Measurements from ENCODE around the gene CDC42BPA. TPM values are rescaled to one million over a fixed set of nuclear protein-coding genes. Genes with fewer than 3 reads are reported as not detected.

Gene CDC42BPA
- total and polyA plus RNA-seq, 3 donors from 2014 or later = 39.9 to 109 (median 105) TPM

DNA sequence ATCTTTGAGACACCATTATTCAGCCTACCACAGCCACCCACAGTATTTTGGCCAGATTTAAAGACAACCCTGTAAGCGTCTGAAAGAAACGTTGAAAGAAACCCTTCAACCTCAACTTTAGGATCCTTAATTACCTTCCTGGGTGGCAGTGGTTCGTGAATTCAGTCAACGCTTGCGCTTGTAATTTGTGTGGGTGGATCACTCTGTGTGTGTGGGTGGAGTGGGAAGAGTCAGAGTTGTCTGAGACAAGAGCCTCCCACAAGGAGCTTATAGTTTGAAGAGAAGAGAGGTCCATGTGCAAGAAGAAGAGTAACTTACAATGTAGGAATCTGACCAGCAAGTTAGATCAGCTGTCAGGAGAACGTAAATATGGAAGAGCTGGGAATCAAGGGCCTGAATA, 369.8 kb downstream of the CDC42BPA start:
- intact Hi-C loops (cut with DNase I; ENCODE audit: low total_unique reads) = no loop called here
- no peaks in the 10 kb centered on the region for H3K4me1 ChIP-seq
- TF ChIP-seq, protein P1, sequence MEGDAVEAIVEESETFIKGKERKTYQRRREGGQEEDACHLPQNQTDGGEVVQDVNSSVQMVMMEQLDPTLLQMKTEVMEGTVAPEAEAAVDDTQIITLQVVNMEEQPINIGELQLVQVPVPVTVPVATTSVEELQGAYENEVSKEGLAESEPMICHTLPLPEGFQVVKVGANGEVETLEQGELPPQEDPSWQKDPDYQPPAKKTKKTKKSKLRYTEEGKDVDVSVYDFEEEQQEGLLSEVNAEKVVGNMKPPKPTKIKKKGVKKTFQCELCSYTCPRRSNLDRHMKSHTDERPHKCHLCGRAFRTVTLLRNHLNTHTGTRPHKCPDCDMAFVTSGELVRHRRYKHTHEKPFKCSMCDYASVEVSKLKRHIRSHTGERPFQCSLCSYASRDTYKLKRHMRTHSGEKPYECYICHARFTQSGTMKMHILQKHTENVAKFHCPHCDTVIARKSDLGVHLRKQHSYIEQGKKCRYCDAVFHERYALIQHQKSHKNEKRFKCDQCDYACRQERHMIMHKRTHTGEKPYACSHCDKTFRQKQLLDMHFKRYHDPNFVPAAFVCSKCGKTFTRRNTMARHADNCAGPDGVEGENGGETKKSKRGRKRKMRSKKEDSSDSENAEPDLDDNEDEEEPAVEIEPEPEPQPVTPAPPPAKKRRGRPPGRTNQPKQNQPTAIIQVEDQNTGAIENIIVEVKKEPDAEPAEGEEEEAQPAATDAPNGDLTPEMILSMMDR (IDR thresholded peaks at IDR 0.05) = no peak
- TF ChIP-seq POLR2A (IDR thresholded peaks at IDR 0.05) = no peak
- DNase-seq = no peak
- no peaks in the 10 kb centered on the region for H3K36me3 ChIP-seq (ENCODE audit: low read depth, missing control alignments)
- no peak overlapping the region for H3K4me3 ChIP-seq
- H3K27me3 ChIP-seq = no peaks in the 10 kb centered on the region
- H3K27ac ChIP-seq = no peak overlapping the region
- 91 to 96% methylated on average over 6 of the region's 6 CpGs for WGBS, 2 donors
- H3K9me3 ChIP-seq = no peaks in the 10 kb centered on the region

DNA sequence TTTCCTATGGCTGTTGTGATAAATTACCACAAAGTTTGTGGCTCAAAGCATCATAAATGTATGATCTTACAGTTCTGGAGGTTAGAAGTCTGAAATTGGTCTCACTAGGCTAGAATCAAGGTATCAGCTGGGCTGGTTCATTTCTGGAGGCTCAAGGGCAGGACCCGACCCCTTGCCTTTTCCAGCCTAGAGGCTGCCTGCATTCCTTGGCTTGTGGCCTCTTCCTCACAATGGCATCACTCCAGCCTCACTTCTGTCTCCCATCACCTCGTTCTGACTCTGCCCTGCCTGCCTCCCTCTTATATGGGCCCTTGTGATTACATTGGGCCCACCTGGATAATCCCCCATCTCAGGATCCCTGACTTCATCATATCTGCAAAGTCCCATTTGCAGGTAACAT, 370.2 kb downstream of the CDC42BPA start:
- no peaks in the 10 kb centered on the region for H3K4me1 ChIP-seq
- WGBS, 2 donors = 92% methylated on average over 2 of the region's 2 CpGs
- no peak overlapping the region for H3K4me3 ChIP-seq
- no peaks in the 10 kb centered on the region for H3K27me3 ChIP-seq
- intact Hi-C loops (cut with DNase I; ENCODE audit: low total_unique reads) = no loop called here
- no peak overlapping the region for H3K27ac ChIP-seq
- no peaks in the 10 kb centered on the region for H3K9me3 ChIP-seq
- DNase-seq = no peak
- TF ChIP-seq, protein P1 (IDR thresholded peaks at IDR 0.05) = no peak
- no peak for TF ChIP-seq POLR2A (IDR thresholded peaks at IDR 0.05)
- no peaks in the 10 kb centered on the region for H3K36me3 ChIP-seq (ENCODE audit: low read depth, missing control alignments)

DNA sequence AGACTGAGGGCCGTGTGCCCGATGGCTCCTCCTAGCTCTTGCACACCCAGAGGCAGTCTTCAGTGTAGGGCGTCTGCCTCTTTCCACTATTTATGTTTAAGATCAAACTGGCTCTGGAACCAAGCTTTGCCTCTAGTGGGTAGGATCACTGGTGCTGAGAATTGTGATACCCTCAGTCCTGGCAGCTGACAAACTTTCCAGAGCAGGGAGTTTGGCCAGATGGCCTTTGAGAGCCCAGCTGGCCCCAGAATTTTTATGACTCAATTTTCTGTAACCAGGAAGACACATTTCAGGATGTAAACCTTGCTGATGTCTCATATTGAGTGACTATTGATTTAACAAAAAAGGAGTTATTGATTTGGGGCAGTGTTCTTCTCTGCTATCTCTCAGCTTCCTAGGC, 371.5 kb downstream of the CDC42BPA start:
- peaks cover 6% of the 10 kb centered on the region for H3K4me1 ChIP-seq

DNA sequence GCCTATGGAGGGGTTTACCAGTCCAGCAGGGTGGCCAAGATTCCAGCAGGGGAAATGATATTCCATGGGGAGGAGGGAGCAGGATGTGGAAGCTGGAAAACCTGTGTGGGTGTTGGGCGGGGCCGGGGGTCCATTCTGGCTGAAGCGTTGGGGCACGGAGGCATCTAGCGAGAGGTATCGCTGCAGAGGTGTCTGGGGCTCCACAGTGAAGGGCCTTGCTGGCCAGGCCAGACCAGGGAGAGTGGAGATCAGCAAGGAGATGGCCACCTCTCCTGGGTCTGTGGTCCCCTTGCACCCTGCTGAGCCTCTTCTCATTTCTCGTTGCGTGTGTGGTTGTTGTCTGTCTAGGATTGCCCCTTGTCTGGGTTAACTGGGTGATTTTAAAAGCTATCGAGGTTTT, 372.0 kb downstream of the CDC42BPA start:
- TF ChIP-seq, protein P1 (IDR thresholded peaks at IDR 0.05) = no peak
- TF ChIP-seq POLR2A (IDR thresholded peaks at IDR 0.05) = no peak
- Histone ChIP-seq H3K27ac (no peak overlapping the region), H3K4me1 (peaks cover 12% of the 10 kb centered on the region), H3K9me3 (no peaks in the 10 kb centered on the region), H3K27me3 (no peaks in the 10 kb centered on the region), H3K4me3 (no peak overlapping the region), H3K36me3 (ENCODE audit: low read depth, missing control alignments) (no peaks in the 10 kb centered on the region)
- WGBS, 2 donors = 92 to 94% methylated on average over 9 of the region's 9 CpGs
- no peak for DNase-seq
- intact Hi-C loops (cut with DNase I; ENCODE audit: low total_unique reads) = no loop called here

More for the DNA sequence above, 371.5 kb downstream of the CDC42BPA start:
- DNase-seq = no peak
- Histone ChIP-seq H3K4me3 (no peak overlapping the region), H3K27ac (no peak overlapping the region), H3K9me3 (no peaks in the 10 kb centered on the region), H3K27me3 (no peaks in the 10 kb centered on the region), H3K36me3 (ENCODE audit: low read depth, missing control alignments) (no peaks in the 10 kb centered on the region)
- TF ChIP-seq, protein P1 (IDR thresholded peaks at IDR 0.05) = no peak
- TF ChIP-seq POLR2A (IDR thresholded peaks at IDR 0.05) = no peak
- WGBS, 2 donors = 91 to 96% methylated on average over 3 of the region's 3 CpGs
- intact Hi-C loops (cut with DNase I; ENCODE audit: low total_unique reads) = no loop called here

DNA sequence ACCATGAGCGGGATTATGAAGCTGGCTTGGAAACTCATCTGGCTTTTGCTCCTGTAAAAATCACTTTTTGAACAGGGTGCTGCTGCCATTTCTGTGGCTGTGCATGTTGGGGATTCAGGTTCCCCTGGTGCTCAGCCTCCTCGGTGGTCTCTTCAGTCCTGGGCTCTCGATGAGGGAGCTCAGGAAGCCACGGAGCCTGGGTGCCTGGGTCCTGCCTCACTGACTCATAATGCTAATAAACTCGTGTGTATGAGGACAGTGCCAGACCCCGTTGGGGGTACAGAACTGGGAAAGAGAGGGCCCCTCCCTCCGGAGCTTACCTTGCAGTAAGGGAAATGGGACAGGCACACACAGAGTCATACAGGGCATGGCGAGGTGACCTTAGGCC, 372.4 kb downstream of the CDC42BPA start:
- WGBS, 2 donors = 91% methylated on average over 8 of the region's 8 CpGs
- Histone ChIP-seq H3K4me1 (peaks cover 16% of the 10 kb centered on the region), H3K36me3 (ENCODE audit: low read depth, missing control alignments) (no peaks in the 10 kb centered on the region), H3K27me3 (no peaks in the 10 kb centered on the region), H3K9me3 (no peaks in the 10 kb centered on the region), H3K27ac (no peak overlapping the region), H3K4me3 (no peak overlapping the region)
- no peak for DNase-seq
- intact Hi-C loops (cut with DNase I; ENCODE audit: low total_unique reads) = no loop called here
- TF ChIP-seq, protein P1 (IDR thresholded peaks at IDR 0.05) = no peak
- TF ChIP-seq POLR2A (IDR thresholded peaks at IDR 0.05) = no peak

Measured in testis (tissue), 3 donors.